ENCODE data around the gene LRP5.
"Not testable (repeated sequence)": the region's sequence is repeated elsewhere in the genome, so short reads cannot be mapped to it uniquely, and the experiment has no call there.

Gene LRP5

DNA sequence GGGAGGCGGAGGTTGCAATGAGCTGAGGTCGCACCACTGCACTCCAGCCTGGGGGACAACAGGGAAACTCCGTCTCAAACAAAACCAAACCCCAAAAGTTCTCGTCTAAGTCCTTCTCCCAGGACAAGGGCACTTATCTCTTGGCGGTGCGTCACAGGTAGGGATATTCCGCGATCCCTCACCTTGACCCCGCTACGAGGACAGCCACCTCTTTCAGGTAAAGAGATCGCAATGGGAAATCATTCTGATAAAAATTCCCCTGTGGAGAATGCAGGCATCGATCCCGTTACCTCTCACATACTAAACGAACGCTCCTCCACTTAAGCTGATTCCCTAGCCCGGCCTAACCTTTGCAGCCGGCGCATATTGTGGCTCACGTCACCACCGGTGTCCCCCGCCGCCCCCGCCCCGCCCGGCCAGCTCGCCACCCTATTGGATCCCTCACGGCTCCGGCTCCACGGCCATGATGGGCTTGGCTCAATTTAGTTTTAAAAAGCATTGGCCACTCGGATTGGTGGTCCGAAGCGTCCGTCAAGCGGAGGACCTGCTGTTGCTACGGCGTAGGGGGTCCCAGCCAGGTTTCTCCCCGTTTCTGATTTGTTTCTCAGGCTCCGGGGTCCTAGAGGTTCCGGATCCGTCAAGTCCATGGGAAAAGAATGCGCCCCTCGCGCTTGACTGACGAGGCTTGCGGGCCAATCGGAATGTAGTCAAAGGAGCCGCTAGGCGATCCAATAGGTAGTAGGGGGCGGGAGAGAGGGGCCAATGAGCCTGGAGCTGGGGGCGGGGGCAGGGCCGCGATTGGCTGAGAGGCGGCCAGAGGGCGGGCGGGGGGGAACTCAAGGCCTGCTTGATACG lies 147.7 kb downstream of the LRP5 start:
- ATAC-seq = peak; percentile 94
- Mint-ChIP-seq H3K36me3 (peaks cover 38% of the 10 kb centered on the region), H3K4me1 (peaks cover 27% of the 10 kb centered on the region), H3K27ac (peak overlapping the region; percentile 94), H3K4me3 (peak overlapping the region; percentile 63), H3K9me3 (no peaks in the 10 kb centered on the region)
- peak; percentile 78 to 95 for DNase-seq (ENCODE audit: low spot score in 2 of 2)

DNA sequence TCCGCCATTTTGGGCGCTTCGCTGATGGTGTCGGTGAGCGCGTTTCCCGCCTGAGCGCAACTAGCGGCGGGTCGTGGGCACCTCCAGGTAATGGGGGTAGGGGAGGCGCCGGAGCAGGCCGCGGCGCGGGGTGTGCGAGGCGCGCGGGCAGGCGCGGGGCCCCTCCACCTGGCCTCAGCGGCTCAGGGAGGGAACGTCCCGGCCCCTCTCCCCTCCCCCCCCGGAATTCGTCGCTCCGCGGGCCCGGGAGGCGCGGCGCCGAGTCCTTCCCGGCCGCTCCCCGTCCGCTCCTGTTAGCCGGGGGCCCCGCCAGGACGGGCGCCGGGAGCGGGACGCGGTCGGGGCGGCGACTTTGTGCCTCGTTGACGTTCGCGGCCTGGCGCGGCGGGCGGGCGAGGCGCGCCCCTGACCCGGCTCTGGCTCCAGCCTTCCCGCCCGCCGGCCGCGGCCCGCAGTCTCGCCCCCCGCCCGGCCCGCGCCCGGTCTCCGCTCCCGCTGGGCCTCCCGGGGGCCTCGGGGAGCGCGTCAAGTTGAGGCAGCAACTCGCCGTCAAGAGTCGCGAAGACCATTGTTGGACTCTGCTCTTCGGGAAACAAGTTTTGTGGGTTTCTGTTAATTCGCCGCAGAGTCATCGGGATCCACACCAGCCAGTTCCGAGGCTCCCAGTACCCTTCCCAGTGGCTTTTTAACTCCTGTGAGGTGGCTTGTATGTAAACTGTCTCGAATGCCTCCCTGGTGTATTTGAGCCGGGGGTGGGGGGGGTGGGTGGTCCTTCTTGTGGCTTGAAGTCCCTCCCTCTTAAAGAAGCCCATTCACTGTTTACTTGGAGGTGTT lies 148.6 kb downstream of the LRP5 start, which contains the start of gene PPP6R3:
PPP6R3 (plus strand) TSS at position 12 of the 834 bp plus-strand sequence. CDS start 76,913 bp downstream, outside the sequence.
- ATAC-seq (peak; percentile 55), DNase-seq (ENCODE audit: low spot score in 2 of 2) (peak in 1 of 2 donors; percentile 64)
- Mint-ChIP-seq H3K4me1 (peaks cover 35% of the 10 kb centered on the region), H3K9me3 (no peaks in the 10 kb centered on the region), H3K36me3 (peaks cover 47% of the 10 kb centered on the region), H3K4me3 (peak within 1 kb of the TSS; percentile 63), H3K27ac (peak within 1 kb of the TSS; percentile 94)

DNA sequence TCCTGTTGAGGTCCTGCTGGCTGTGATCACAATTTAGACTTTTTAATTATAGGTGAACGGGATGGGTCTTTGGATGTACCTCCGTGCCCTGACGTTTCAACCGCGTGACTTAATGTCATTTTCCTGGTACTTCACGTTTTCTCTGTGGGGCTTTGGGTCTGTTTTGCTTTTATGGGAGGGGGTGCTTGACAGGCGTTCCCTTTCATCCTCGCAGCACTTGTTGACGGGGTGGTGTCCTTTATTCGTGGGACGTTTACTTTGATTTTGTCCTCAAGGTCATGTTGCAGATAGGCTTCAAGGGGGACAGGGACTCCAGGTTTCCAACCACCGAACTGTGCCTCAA lies 149.2 kb downstream of the LRP5 start:
- peaks cover 36% of the 10 kb centered on the region for H3K4me1 Mint-ChIP-seq
- ATAC-seq (no peak), DNase-seq (ENCODE audit: low spot score in 2 of 2) (no peak)
- peaks cover 53% of the 10 kb centered on the region for H3K36me3 Mint-ChIP-seq
- H3K9me3 Mint-ChIP-seq = no peaks in the 10 kb centered on the region
- H3K27ac Mint-ChIP-seq = peak overlapping the region; percentile 91
- peak overlapping the region; percentile 63 for H3K4me3 Mint-ChIP-seq

DNA sequence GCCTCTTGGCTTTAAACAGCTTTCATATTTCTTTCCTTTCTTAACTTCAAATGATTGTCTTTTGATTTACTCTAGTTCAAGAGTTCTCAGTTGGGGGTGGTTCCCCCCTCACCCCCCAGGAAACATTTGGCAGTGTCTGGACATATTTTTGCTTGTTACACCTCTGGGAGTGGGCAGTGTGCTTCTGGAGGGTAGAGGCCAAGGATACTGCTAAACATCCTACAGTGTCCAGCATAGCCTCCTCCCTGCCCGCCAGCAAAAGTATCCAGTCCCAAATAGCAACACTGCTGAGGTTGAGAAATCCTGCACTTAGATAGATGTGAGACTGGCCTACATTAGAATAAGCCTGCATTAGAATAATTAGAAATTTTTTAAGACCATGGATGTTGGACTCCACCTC lies 151.3 kb downstream of the LRP5 start:
- Mint-ChIP-seq H3K4me1 (peaks cover 55% of the 10 kb centered on the region), H3K36me3 (peaks cover 69% of the 10 kb centered on the region), H3K4me3 (peak overlapping the region; percentile 63), H3K27ac (no peak overlapping the region), H3K9me3 (no peaks in the 10 kb centered on the region)
- DNase-seq (ENCODE audit: low spot score in 2 of 2) (no peak), ATAC-seq (no peak)

DNA sequence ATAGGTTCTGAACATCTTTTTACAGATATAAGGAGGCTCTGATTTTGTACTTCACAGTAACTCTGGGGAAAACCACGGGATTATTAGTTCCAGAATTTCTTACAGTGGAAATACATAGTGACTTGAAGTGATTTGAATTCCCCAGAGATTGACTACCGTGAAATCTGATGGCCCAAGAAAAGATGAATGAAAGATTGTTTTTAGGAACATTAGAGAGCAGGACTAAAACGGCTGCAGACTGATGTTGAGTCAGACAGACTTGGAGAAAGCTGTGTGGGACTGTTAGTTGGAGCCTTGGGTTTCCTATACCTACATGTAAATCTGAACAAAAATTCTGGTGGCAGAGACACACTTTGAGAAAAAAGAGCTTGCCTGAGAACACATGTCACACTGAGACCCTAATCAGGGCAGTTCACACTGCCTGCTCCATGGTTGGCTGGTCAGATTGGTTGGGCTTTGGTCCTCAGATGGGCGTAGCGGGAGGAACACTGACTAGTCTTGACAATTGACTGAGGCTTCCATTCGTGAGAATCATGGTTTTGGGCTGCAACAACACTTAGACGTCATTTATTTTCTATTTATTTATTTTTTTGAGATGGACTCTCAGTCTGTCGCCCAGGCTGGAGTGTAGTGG lies 154.9 kb downstream of the LRP5 start:
- no peak for ATAC-seq
- Mint-ChIP-seq H3K36me3 (peaks cover 79% of the 10 kb centered on the region), H3K27ac (peak overlapping the region; percentile 46), H3K4me1 (peaks cover 84% of the 10 kb centered on the region), H3K9me3 (no peaks in the 10 kb centered on the region), H3K4me3 (peak overlapping the region; percentile 67)
- no peak for DNase-seq (ENCODE audit: low spot score in 2 of 2)

DNA sequence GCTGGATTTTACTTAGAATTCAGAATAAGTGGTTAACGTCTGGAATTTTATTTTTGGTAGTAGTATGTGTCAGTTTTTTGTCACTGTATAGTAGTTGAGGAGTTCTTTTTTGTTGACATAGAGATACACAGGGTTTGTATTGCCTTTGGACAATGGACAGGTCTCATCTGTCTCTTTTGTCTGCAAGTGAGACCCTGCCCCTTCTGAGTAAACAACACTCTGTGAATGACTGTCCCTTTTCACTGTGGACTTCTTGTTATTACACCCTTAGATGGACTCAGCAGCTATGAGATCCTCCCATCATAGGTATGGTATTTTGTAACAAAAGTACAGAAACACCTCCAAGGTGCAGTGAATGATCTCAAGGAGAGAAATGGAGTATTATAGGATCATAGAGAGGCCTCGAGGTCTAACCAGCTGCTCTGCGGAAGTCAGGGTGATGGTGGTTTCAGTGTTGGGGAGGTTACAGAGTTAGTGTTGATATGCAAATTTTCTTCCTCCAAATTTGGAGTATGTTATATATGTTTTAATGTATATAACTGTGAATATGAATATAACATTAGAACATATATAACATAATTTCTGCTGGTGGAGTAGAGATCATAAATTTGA lies 155.9 kb downstream of the LRP5 start:
- Mint-ChIP-seq H3K36me3 (peaks cover 78% of the 10 kb centered on the region), H3K4me1 (peaks cover 87% of the 10 kb centered on the region), H3K9me3 (no peaks in the 10 kb centered on the region), H3K4me3 (peak overlapping the region; percentile 67), H3K27ac (peak overlapping the region; percentile 46)
- ATAC-seq = peak; percentile 59
- DNase-seq (ENCODE audit: low spot score in 2 of 2) = no peak

DNA sequence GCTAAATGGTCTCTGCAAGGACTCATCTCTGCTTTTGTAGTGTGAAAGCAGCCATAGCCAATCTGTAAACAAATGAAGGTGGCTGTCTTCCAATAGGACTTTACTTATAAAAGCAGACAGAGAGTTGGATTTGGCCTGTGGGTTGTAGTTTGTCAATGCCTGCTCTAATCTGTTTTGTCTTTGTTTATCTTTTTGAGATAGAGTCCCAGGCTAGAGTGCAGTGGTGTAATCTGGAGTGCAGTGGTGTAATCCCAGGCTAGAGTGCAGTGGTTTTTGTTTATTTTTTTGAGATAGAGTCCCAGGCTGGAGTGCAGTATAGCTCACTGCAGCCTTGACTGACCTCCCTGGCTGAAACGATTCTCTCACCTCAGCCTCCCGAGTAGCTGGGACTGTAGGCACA lies 156.7 kb downstream of the LRP5 start:
- peak overlapping the region; percentile 66 for H3K27ac Mint-ChIP-seq

DNA sequence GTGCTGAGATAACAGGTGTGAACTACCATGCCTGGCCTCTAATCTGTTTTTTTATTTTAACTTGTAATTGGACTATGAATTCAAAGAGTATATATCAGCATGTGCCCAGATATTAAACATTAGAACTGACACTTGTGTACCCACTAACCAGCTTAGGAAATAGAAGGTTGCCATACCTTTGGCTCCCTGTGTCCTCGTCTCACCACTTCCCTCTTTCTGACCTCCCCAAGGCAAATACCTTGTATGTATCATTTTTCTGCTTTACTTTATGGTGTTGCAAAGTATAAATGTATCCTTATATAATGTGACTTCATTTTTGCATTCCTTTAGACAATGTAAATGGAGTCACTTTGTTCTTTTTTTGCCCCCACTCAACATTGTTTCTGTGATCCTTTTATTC lies 157.3 kb downstream of the LRP5 start:
- peak overlapping the region; percentile 67 for H3K4me3 Mint-ChIP-seq
- DNase-seq (ENCODE audit: low spot score in 2 of 2) (no peak), ATAC-seq (no peak)
- peaks cover 72% of the 10 kb centered on the region for H3K36me3 Mint-ChIP-seq
- H3K27ac Mint-ChIP-seq = peak overlapping the region; percentile 66
- no peaks in the 10 kb centered on the region for H3K9me3 Mint-ChIP-seq
- H3K4me1 Mint-ChIP-seq = peaks cover 90% of the 10 kb centered on the region

More for the DNA sequence above, 156.7 kb downstream of the LRP5 start:
- Mint-ChIP-seq H3K4me1 (peaks cover 87% of the 10 kb centered on the region), H3K4me3 (peak overlapping the region; percentile 67), H3K36me3 (peaks cover 76% of the 10 kb centered on the region), H3K9me3 (no peaks in the 10 kb centered on the region)
- DNase-seq (ENCODE audit: low spot score in 2 of 2) (no peak), ATAC-seq (no peak)

DNA sequence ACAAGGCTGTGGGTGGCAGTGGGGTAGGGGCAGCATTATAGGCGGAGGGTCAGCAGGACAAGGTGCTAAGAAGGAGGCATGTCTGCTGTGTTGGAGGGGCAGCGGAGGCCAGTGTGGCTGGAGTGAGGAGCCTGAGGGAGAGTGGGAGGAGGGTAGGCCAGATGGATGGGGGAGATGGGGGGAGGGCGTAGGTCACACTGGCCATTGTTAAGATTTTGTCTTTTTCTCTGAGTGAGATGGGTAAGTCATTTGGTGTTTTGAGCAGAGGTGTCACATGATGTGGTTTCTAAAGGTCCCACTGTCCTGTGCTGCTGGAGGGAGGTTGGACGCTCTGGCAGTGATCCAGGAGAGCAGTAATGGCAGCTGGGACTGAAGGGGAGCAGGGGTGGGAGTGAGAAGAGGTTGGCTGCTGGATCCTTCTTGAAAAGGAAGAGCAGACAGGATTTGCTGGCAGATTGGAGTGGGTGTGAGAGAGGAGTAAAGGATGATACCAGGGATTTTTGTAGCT lies 158.0 kb downstream of the LRP5 start:
- Mint-ChIP-seq H3K4me3 (peak overlapping the region; percentile 67), H3K9me3 (no peaks in the 10 kb centered on the region)
- no peak for DNase-seq (ENCODE audit: low spot score in 2 of 2)

DNA sequence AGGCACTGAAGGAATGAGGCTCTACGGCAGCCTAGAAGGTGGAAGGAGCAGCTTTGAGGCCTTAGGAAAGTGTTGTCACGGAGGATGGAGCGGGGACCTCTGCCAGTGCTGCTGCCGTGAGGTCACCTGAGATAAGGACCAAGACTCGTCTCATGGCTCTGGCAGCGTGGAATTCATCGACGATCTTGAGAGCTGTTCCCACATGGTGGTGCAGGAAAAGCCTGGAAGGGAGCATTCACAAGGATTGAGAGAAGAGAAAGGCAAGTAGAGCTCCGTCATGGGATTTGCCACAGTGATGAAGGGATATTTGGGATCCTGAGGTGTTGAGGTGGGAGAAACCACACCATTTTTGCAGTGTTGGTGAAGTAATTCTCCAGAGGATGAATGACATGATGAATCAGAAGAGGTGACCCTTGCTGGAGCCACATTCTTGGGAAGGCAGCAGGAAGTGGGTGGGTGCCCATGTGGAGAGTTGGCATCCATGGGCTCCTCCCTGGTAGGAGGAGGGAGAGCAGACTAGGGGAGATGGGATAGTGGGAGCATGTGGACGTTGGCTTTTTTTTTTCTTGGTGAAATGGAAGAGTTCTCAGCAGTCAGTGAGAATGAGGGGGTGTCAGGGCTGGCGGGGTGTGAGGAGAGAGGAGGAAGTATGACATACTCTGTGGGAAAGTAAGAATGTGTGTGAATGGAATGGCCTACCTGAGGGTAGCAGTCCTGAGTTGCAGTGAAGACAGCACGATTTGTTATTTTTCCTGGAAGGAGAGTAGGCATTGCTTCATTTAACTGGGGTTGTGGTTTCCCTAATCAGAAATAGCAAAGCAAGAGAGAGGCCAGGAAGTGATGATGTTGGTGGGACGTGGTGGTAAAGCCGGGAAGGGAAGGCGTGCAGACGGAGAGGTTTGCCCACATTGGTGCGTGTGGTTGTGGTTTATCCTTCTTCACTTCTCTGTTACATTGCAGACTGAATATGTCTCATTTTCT lies 159.3 kb downstream of the LRP5 start:
- peak; percentile 25 to 78 for DNase-seq (ENCODE audit: low spot score in 2 of 2)
- Mint-ChIP-seq H3K4me1 (peaks cover 83% of the 10 kb centered on the region), H3K9me3 (no peaks in the 10 kb centered on the region), H3K27ac (peak overlapping the region; percentile 66), H3K4me3 (peak overlapping the region; percentile 67), H3K36me3 (peaks cover 52% of the 10 kb centered on the region)
- peak; percentile 86 for ATAC-seq

More for the DNA sequence above, 158.0 kb downstream of the LRP5 start:
- H3K27ac Mint-ChIP-seq = peak overlapping the region; percentile 66
- peak; percentile 20 for ATAC-seq
- peaks cover 90% of the 10 kb centered on the region for H3K4me1 Mint-ChIP-seq
- peaks cover 65% of the 10 kb centered on the region for H3K36me3 Mint-ChIP-seq

DNA sequence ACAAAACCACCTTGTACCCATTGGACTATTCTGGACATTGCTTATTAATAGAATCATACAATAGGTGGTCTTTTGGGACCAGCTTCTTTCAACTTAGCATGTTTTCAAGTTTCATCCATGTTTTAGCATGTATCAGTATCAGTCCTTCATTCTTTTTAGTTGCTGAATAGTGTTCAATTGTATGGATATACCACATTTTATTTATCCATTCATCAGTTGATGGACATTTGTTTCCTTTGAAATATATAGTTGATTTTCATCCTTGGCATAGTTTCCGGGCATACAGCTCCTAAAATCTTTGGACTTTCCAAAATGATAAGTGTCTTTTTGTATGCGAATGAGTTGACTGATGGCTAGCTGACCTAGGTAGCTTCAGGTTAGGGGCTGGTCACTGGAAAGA lies 160.4 kb downstream of the LRP5 start:
- Mint-ChIP-seq H3K4me3 (peak overlapping the region; percentile 67), H3K27ac (peak overlapping the region; percentile 66), H3K4me1 (peaks cover 81% of the 10 kb centered on the region), H3K36me3 (peaks cover 48% of the 10 kb centered on the region), H3K9me3 (no peaks in the 10 kb centered on the region)
- DNase-seq (ENCODE audit: low spot score in 2 of 2) (no peak), ATAC-seq (no peak)

DNA sequence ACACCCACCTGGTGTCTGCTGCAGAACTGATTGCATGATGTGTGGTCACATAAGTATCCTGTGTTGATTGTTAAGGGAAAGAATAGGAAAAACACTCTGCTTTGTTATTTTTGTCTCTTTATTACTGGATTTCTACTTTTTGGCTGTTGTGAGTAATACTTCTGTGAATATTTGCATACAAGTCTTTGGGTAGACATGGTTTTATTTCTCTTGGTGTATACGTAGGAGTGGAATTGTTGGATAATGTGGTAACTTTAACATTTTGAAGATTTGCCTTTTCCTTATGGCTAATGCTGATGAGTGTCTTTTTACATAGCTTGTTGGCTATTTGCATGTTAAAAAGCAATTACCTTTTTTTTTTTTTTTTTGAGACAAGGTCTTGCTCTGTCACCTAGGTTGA lies 161.3 kb downstream of the LRP5 start:
- no peaks in the 10 kb centered on the region for H3K9me3 Mint-ChIP-seq
- DNase-seq (ENCODE audit: low spot score in 2 of 2) = no peak
- ATAC-seq = no peak
- peaks cover 72% of the 10 kb centered on the region for H3K4me1 Mint-ChIP-seq
- peaks cover 51% of the 10 kb centered on the region for H3K36me3 Mint-ChIP-seq
- H3K27ac Mint-ChIP-seq = peak overlapping the region; percentile 66
- peak overlapping the region; percentile 67 for H3K4me3 Mint-ChIP-seq

DNA sequence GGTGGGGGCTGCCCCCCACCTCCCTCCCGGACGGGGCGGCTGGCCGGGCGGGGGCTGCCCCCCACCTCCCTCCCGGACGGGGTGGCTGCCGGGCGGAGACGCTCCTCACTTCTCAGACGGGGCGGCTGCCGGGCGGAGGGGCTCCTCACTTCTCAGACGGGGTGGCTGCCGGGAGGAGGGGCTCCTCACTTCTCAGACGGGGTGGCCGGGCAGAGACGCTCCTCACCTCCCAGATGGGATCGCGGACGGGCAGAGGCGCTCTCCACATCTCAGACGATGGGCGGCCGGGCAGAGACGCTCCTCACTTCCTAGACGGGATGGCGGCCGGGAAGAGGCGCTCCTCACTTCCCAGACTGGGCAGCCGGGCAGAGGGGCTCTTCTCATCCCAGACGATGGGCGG lies 163.2 kb downstream of the LRP5 start:
- Mint-ChIP-seq H3K4me1 (peaks cover 71% of the 10 kb centered on the region), H3K36me3 (peaks cover 49% of the 10 kb centered on the region)
- DNase-seq (ENCODE audit: low spot score in 2 of 2); H3K27ac Mint-ChIP-seq; H3K9me3 Mint-ChIP-seq; ATAC-seq; H3K4me3 Mint-ChIP-seq: not testable (repeated sequence)

DNA sequence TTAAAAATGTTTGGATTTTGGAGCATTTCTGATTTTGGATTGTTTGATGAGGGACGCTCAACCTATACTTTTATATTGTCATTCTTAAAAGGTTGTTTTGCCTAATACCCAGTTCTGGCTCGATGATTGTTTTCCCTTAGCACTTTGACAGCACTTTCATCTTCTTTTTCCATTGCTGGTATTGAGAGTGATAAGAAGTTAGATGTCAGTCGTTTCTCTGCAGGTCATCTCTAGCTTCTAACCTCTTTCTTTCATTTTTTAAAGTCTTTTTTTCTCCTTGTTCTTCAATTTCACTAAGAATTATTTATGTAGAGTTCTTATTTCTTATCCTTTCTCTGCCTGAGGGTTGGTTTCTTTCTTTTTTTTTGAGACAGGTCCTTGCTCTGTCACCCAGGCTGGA lies 167.0 kb downstream of the LRP5 start:
- H3K36me3 Mint-ChIP-seq = peaks cover 27% of the 10 kb centered on the region
- peaks cover 67% of the 10 kb centered on the region for H3K4me1 Mint-ChIP-seq
- DNase-seq (ENCODE audit: low spot score in 2 of 2) (no peak), ATAC-seq (no peak)
- H3K27ac Mint-ChIP-seq = no peak overlapping the region
- H3K4me3 Mint-ChIP-seq = no peak overlapping the region
- no peaks in the 10 kb centered on the region for H3K9me3 Mint-ChIP-seq

Measured in stimulated activated effector memory CD8-positive, alpha-beta T cell treated with anti-CD3 and anti-CD28 coated beads, Interleukin-12 subunit alpha, Interleukin-12 subunit beta, amount 100 ng/mL, for 72 hours (primary cell).